Caco-2 (cell line): Measurements from ENCODE around the gene NPAS4. TPM values are rescaled to one million over a fixed set of nuclear protein-coding genes. Genes with fewer than 3 reads are reported as not detected.

Experiments
- BruUV-seq: library from RNA; stranded (reverse); fragments of 400-500 nt; replicated peaks from 2 replicates; lab custom pipeline; 2021; lab: Mats Ljungman, UMichigan
- CTCF ChIA-PET: fragments of 300-600 bp; sonication (Branson Sonifier 250); formaldehyde crosslinking; loops from one replicate; lab custom pipeline; 2022; ENCODE audit warnings: antibody characterized with exemption; lab: Charles Lee
- POLR2A ChIA-PET: fragments of 300-600 bp; sonication (Branson Sonifier 250); formaldehyde crosslinking; loops from one replicate; lab custom pipeline; 2022; ENCODE audit warnings: antibody characterized with exemption; lab: Charles Lee
- DNase-seq, 2 experiments: peaks; one replicate each; pipeline versions ENCODE4 v3.0.0 to v3.0.0-alpha.2; 2020 to 2022
- H3K27me3 ChIP-seq: replicated peaks from 2 replicates; pipeline ENCODE4 v1.6.0; 2011; ENCODE audit warnings: low read length; ENCODE audit not compliant: control insufficient read depth, insufficient read depth
- H3K36me3 ChIP-seq: 2 replicates; pipeline ENCODE4 v1.5.1; 2011; ENCODE audit warnings: low read length; ENCODE audit not compliant: control insufficient read depth, insufficient read depth
- H3K4me1 ChIP-seq: fragments of 250-450 bp; sonication (Bioruptor Pico); 2 replicates; pipeline ENCODE4 v1.5.1; 2020; ENCODE audit warnings: mild to moderate bottlenecking
- H3K4me3 ChIP-seq: 2 replicates; pipeline ENCODE4 v1.5.1; 2011; ENCODE audit warnings: low read depth, mild to moderate bottlenecking, control low read depth, low read length
- H3K9me3 ChIP-seq: fragments of 250-450 bp; sonication (Bioruptor Pico); 2 replicates; pipeline ENCODE4 v1.5.1; 2020; ENCODE audit warnings: mild to moderate bottlenecking, moderate library complexity
- H3K27ac Mint-ChIP-seq: one replicate; pipeline ENCODE4 v1.8.0; 2022; ENCODE audit warnings: mixed read lengths; ENCODE audit not compliant: unreplicated experiment
- H3K27me3 Mint-ChIP-seq: one replicate; pipeline ENCODE4 v1.8.0; 2022; ENCODE audit warnings: mixed read lengths; ENCODE audit not compliant: insufficient read depth, unreplicated experiment
- H3K36me3 Mint-ChIP-seq: one replicate; pipeline ENCODE4 v1.8.0; 2022; ENCODE audit warnings: mild to moderate bottlenecking, mixed read lengths; ENCODE audit not compliant: insufficient read depth, unreplicated experiment
- H3K4me1 Mint-ChIP-seq: one replicate; pipeline ENCODE4 v1.8.0; 2022; ENCODE audit warnings: low read depth, mixed read lengths; ENCODE audit not compliant: unreplicated experiment
- H3K4me3 Mint-ChIP-seq: one replicate; pipeline ENCODE4 v1.8.0; 2022; ENCODE audit warnings: mild to moderate bottlenecking, moderate library complexity, mixed read lengths; ENCODE audit not compliant: unreplicated experiment
- H3K9me3 Mint-ChIP-seq: one replicate; pipeline ENCODE4 v1.8.0; 2022; ENCODE audit warnings: mixed read lengths; ENCODE audit not compliant: unreplicated experiment
- CTCF ChIP-seq, 2 experiments: fragments of 200-600 bp in 1 of 2; IDR thresholded peaks; 1 replicate in 1 of 2; 2 replicates in 1 of 2; pipeline versions ENCODE4 v1.5.1 to v1.8.0; 2011 to 2022; ENCODE audit warnings: antibody characterized with exemption in 1 of 2, control low read depth in 1 of 2, inconsistent platforms in 1 of 2, low read depth in 1 of 2, low read length in 1 of 2, mild to moderate bottlenecking in 1 of 2, moderate library complexity in 1 of 2; ENCODE audit not compliant: insufficient read depth in 1 of 2, severe bottlenecking in 1 of 2, unreplicated experiment in 1 of 2
- intact Hi-C: fragments of 100-400 bp; cut with micrococcal nuclease; formaldehyde crosslinking; loops from one replicate; pipeline ENCODE4 v1.10.0; 2022; ENCODE audit not compliant: unreplicated experiment
- total RNA-seq: library from RNA; stranded (reverse); gene quantifications from 2 replicates; pipeline ENCODE4 v1.2.3, GENCODE V29; 2022

The NPAS4 gene
- total RNA-seq, 1 experiment from 2014 or later: not detected

- no peaks in the 10 kb centered on the region for H3K27me3 Mint-ChIP-seq
- ChIA-PET POLR2A (interaction anchor here (3.1 kb wide), 1 partner anchor 15 kb away, joined by 98 read pairs; the partner anchor contains the start of gene DPP3), CTCF (interaction anchor here (0.9 to 3.4 kb wide), 3 partner anchors 26 to 49 kb away, joined by 4 to 65 read pairs (median 7); partner anchors contain the start of gene MRPL11)
- H3K4me3 Mint-ChIP-seq: no peak overlapping the region
- peaks cover 6% of the 10 kb centered on the region for H3K36me3 Mint-ChIP-seq
- DNase-seq: peak in 1 of 2 experiments; percentile 47
- intact Hi-C loops: no loop called here
- H3K4me1 Mint-ChIP-seq: peaks cover 17% of the 10 kb centered on the region
- no peak overlapping the region for H3K27ac Mint-ChIP-seq
- peaks cover 19% of the 10 kb centered on the region for H3K4me1 ChIP-seq
- H3K9me3 Mint-ChIP-seq: peaks cover 17% of the 10 kb centered on the region
- peaks cover 4% of the 10 kb centered on the region; the same call in 1 of the 2 replicates for H3K9me3 ChIP-seq
- no peak for TF ChIP-seq CTCF (IDR thresholded peaks at IDR 0.05; ENCODE audit: insufficient read depth in 1 of 2, low read depth in 1 of 2, low read length in 1 of 2, severe bottlenecking in 1 of 2, unreplicated experiment in 1 of 2)
- no peaks in the 10 kb centered on the region for H3K36me3 ChIP-seq
- no TSS peak for BruUV-seq
- no peaks in the 10 kb centered on the region; the same call in 1 of the 2 replicates for H3K27me3 ChIP-seq
- H3K4me3 ChIP-seq: no peak overlapping the region
Measured at GRCh38 chr11:66464916-66465315, 44.1 kb downstream of the NPAS4 start.

DNA sequence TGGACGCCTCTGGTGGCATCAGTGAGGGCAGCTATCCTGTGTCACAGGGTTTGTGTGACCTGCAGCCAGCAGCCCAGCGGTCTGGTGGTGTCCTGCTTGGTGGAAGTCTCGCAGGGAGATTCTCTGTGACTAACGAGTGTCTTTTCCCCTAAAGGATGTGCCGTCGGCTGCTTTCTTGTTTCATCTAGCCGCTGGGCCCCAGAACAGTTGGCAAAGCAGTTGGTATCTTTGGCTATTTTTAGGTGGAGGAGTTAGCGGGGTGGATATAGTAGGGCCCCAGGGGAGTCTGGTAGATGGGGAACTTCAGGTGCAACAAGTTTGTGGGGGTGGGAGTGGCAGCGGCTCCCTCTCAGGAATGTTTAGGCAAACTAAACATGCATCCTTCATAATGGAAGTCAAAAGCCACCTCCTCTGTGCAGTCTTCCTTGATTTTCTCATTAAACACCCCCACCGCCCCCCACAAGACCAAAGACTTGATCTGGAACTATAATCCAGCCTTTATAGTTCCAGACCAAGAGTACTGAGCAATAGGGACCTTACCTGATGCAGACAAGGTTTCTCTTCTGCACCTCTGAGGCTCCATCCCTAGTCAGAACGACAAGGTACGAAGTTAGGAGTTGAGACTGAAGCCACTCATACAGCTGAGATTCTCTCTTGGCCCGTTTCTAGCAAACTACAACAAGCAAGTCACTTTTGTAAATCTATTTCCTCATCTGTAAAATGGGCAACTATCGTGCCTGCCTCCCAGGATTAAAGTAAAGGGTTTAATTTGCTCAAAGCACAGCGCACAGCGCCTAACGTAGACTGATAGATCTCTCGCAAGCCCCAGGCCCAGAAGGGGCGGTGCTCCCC is 44.8 kb downstream of the NPAS4 start:
- no peaks in the 10 kb centered on the region for H3K27me3 Mint-ChIP-seq
- no peak for DNase-seq
- peaks cover 17% of the 10 kb centered on the region for H3K9me3 Mint-ChIP-seq
- CTCF ChIA-PET: interaction anchor here (0.9 to 3.4 kb wide), 7 partner anchors 26 to 213 kb away, joined by 4 to 65 read pairs (median 10); partner anchors contain the start of genes CCDC87, MRPL11 and RBM4B
- intact Hi-C loops: loop anchor here (1.0 kb wide), 3 partner anchors 15 to 47 kb away; partner anchors contain the start of gene DPP3
- peaks cover 11% of the 10 kb centered on the region for H3K36me3 Mint-ChIP-seq
- peak overlapping the region; percentile 62 for H3K27ac Mint-ChIP-seq
- Histone ChIP-seq H3K9me3 (peaks cover 4% of the 10 kb centered on the region; the same call in 1 of the 2 replicates), H3K4me1 (peaks cover 19% of the 10 kb centered on the region), H3K4me3 (no peak overlapping the region), H3K27me3 (no peaks in the 10 kb centered on the region; the same call in 1 of the 2 replicates), H3K36me3 (no peaks in the 10 kb centered on the region)
- H3K4me3 Mint-ChIP-seq: peak overlapping the region; percentile 90
- no peak for TF ChIP-seq CTCF (IDR thresholded peaks at IDR 0.05; ENCODE audit: insufficient read depth in 1 of 2, low read depth in 1 of 2, low read length in 1 of 2, severe bottlenecking in 1 of 2, unreplicated experiment in 1 of 2)
- no TSS peak for BruUV-seq
- POLR2A ChIA-PET: interaction anchor here (1.1 to 3.1 kb wide), 2 partner anchors 14 to 150 kb away, joined by 16 to 98 read pairs; partner anchors contain the start of gene DPP3
- H3K4me1 Mint-ChIP-seq: peaks cover 17% of the 10 kb centered on the region
